CD4-positive, alpha-beta T cell (primary cell): ENCODE results near the gene RBFOX1. TPM values are rescaled to one million over a fixed set of nuclear protein-coding genes. Genes with fewer than 3 reads are reported as not detected.

Source experiments
- ATAC-seq: fragments of 200-7000 bp; cut with Tn5 transposase; one replicate; pipeline ENCODE4 v1.10.0; 2022; ENCODE audit warnings: mild to moderate bottlenecking; ENCODE audit not compliant: poor library complexity
- CTCF ChIA-PET: fragments of 350-600 bp; sonication (Branson Sonifier 250); formaldehyde crosslinking; loops from one replicate; lab custom pipeline; 2021; ENCODE audit warnings: antibody characterized with exemption, inconsistent platforms; lab: Charles Lee
- POLR2A ChIA-PET: fragments of 350-600 bp; sonication (Branson Sonifier 250); formaldehyde crosslinking; loops from one replicate; lab custom pipeline; 2021; ENCODE audit warnings: antibody characterized with exemption, inconsistent platforms; lab: Charles Lee
- DNase-seq, 14 experiments: peaks; one replicate each; pipeline ENCODE4 v3.0.0-alpha.2; 2013 to 2020; ENCODE audit warnings: mixed read lengths in 2 of 14
- H3K27ac ChIP-seq, 2 donors: one replicate each; pipeline versions ENCODE4 v1.5.1 to v1.7.0; 2013; ENCODE audit warnings: low read length in 2 of 2, low read depth in 1 of 2, mild to moderate bottlenecking in 1 of 2
- H3K27me3 ChIP-seq, 2 experiments: 1 replicate in 1 of 2; 2 replicates in 1 of 2; pipeline versions ENCODE4 v1.6.1 to v1.7.0; 2013; ENCODE audit warnings: low read length in 2 of 2, control low read depth in 1 of 2, mild to moderate bottlenecking in 1 of 2, moderate library complexity in 1 of 2; ENCODE audit not compliant: insufficient read depth in 2 of 2, control insufficient read depth in 1 of 2
- H3K36me3 ChIP-seq: one replicate; pipeline ENCODE4 v1.6.1; 2013; ENCODE audit warnings: low read length, control low read depth; ENCODE audit not compliant: insufficient read depth
- H3K4me1 ChIP-seq: one replicate; pipeline ENCODE4 v1.6.1; 2013; ENCODE audit warnings: low read length, control low read depth; ENCODE audit not compliant: insufficient read depth
- H3K4me3 ChIP-seq: one replicate; pipeline ENCODE4 v1.5.1; 2013; ENCODE audit warnings: mild to moderate bottlenecking, low read length, moderate library complexity
- H3K9me3 ChIP-seq, 2 experiments: 1 replicate in 1 of 2; 2 replicates in 1 of 2; pipeline versions ENCODE4 v1.6.1 to v1.7.0; 2013; ENCODE audit warnings: low read length in 2 of 2, mild to moderate bottlenecking in 2 of 2, control low read depth in 1 of 2, moderate library complexity in 1 of 2; ENCODE audit not compliant: control insufficient read depth in 1 of 2, insufficient read depth in 1 of 2
- H3K27ac Mint-ChIP-seq: one replicate; pipeline ENCODE4 v1.8.0; 2020; ENCODE audit warnings: mixed read lengths
- H3K27me3 Mint-ChIP-seq: one replicate; pipeline ENCODE4 v1.8.0; 2021; ENCODE audit warnings: mixed read lengths
- H3K36me3 Mint-ChIP-seq: one replicate; pipeline ENCODE4 v1.8.0; 2021; ENCODE audit warnings: low read depth, mixed read lengths
- H3K4me1 Mint-ChIP-seq: one replicate; pipeline ENCODE4 v1.8.0; 2021; ENCODE audit warnings: low read depth, mixed read lengths
- H3K4me3 Mint-ChIP-seq: one replicate; pipeline ENCODE4 v1.8.0; 2020; ENCODE audit warnings: mild to moderate bottlenecking, mixed read lengths
- H3K9me3 Mint-ChIP-seq: one replicate; pipeline ENCODE4 v1.8.0; 2020; ENCODE audit warnings: mixed read lengths
- intact Hi-C, 2 experiments: fragments of 100-400 bp; cut with DNase I in 1 of 2; cut with micrococcal nuclease in 1 of 2; formaldehyde crosslinking; loops; one replicate each; pipeline versions ENCODE4 v1.15.1 to v1.9.0; 2023 to 2025; cut with DNase I, micrococcal nuclease
- total RNA-seq, 174 experiments: library from RNA in 2 of 174; stranded (reverse) in 2 of 174; gene quantifications; one replicate each; pipeline ENCODE4 v1.2.3 and lab custom pipeline; 2021 to 2026
- TF ChIP-seq, protein P1 (sequence below): fragments of 200-600 bp; IDR thresholded peaks from one replicate; pipeline ENCODE4 v1.8.0; 2022; ENCODE audit warnings: antibody characterized with exemption, mild to moderate bottlenecking

Gene RBFOX1
- total RNA-seq, 2 experiments from 2014 or later: not detected

DNA sequence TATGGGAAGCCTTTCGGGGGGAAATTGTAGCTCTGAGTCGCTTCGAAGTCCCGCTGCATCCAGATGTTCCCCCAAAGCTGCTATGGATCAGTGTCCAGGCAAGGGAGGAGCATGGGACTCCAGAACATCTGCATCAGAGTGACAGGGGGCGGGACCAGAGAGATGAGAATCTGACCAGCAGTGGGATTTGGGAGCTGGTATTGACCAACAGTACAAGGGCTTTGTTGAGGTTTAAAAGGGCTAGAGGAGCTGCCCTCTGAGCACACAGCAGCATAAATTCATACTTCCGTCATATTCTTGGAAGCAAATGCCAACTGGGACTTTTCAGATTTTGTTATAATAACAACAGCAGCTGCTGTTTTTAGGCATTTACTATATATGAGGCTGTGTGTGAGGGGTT is 10.6 kb downstream of the RBFOX1 start:
- TF ChIP-seq, protein P1, sequence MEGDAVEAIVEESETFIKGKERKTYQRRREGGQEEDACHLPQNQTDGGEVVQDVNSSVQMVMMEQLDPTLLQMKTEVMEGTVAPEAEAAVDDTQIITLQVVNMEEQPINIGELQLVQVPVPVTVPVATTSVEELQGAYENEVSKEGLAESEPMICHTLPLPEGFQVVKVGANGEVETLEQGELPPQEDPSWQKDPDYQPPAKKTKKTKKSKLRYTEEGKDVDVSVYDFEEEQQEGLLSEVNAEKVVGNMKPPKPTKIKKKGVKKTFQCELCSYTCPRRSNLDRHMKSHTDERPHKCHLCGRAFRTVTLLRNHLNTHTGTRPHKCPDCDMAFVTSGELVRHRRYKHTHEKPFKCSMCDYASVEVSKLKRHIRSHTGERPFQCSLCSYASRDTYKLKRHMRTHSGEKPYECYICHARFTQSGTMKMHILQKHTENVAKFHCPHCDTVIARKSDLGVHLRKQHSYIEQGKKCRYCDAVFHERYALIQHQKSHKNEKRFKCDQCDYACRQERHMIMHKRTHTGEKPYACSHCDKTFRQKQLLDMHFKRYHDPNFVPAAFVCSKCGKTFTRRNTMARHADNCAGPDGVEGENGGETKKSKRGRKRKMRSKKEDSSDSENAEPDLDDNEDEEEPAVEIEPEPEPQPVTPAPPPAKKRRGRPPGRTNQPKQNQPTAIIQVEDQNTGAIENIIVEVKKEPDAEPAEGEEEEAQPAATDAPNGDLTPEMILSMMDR: no peak
- no peak for DNase-seq
- ChIA-PET POLR2A (no interaction called here), CTCF (no interaction called here)
- H3K27me3 ChIP-seq: no peaks in the 10 kb centered on the region
- intact Hi-C loops: no loop called here
- no peaks in the 10 kb centered on the region for H3K36me3 Mint-ChIP-seq
- H3K4me3 Mint-ChIP-seq: no peak overlapping the region
- no peaks in the 10 kb centered on the region for H3K4me1 Mint-ChIP-seq
- H3K9me3 ChIP-seq: peaks cover 0 to 15% of the 10 kb centered on the region in 2 experiments
- H3K27ac Mint-ChIP-seq: no peak overlapping the region
- no peaks in the 10 kb centered on the region for H3K27me3 Mint-ChIP-seq
- no peaks in the 10 kb centered on the region for H3K36me3 ChIP-seq
- H3K4me3 ChIP-seq: no peak overlapping the region
- H3K9me3 Mint-ChIP-seq: peaks cover 8% of the 10 kb centered on the region
- no peak overlapping the region for H3K27ac ChIP-seq
- no peaks in the 10 kb centered on the region for H3K4me1 ChIP-seq
- no peak for ATAC-seq

DNA sequence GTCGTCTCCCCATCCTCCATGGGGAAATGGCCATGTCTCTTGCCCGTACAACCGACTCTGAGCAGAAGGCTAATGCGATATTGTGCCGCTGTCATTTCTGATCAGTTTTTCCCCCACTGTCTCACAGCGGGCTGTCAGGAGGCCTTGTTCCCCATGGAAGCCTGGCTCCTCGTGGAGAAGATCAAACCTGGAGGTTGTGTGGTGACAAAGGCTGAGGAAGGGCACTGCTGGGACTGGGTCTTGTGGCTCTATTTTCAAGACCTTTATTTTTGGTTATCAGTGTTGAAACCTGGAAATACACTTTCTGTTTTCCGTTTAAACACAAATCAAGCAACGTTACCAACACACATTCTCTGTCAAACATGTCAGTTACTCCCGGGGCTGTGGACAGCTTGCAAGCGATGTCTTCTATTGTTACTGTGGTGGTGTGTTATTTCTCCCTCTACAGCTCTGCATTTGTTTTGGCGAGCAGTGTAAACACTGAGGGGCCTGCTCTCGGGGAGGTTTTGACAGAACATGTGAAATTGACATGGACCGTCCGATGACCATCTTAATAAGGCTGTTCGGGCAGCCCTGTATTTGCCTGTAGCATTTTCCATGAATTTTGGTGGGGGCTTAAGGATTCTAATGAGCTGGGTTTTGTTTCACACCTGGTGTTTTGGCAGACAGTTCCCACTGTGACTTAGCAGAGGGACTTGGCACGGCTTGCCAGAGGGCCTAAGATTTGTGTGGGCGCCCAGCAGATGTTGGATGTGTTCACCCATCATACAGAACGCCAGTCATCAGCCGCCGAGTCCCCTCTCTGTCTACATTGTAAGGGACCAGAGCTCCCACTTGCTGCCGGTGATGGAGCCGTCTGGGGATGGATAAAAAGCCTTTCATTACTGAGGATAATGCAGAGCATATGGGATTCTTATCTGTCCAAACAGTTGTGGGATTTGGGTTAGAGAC is 12.5 kb downstream of the RBFOX1 start:
- no peak overlapping the region for H3K27ac Mint-ChIP-seq
- CTCF ChIA-PET: no interaction called here
- POLR2A ChIA-PET: no interaction called here
- no peak overlapping the region for H3K4me3 Mint-ChIP-seq
- Histone ChIP-seq H3K4me1 (no peaks in the 10 kb centered on the region), H3K27me3 (no peaks in the 10 kb centered on the region), H3K36me3 (no peaks in the 10 kb centered on the region), H3K4me3 (no peak overlapping the region), H3K9me3 (peaks cover 0 to 18% of the 10 kb centered on the region in 2 experiments), H3K27ac (no peak overlapping the region)
- intact Hi-C loops: no loop called here
- no peaks in the 10 kb centered on the region for H3K27me3 Mint-ChIP-seq
- no peaks in the 10 kb centered on the region for H3K4me1 Mint-ChIP-seq
- TF ChIP-seq, protein P1: no peak
- DNase-seq (no peak), ATAC-seq (no peak)
- peaks cover 7% of the 10 kb centered on the region for H3K9me3 Mint-ChIP-seq
- H3K36me3 Mint-ChIP-seq: no peaks in the 10 kb centered on the region

DNA sequence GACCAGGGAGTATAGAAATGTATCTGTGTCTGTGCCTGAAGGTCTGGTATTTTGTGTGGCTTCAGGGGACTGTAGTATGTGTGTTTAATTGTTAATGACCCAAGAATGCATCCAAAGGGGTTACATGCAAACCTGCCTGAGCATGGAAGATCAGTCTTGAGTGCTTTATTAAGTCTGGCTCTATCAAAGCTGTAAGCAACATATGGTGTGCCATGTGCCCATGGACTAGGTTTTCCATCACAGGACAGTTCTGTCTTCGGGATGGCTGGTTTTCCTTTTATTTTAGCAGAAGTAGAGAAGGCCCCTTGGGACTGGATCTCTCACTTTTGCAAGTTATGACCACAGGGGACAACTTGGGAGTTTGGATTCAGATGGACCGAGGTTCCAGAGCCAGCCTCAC is 18.2 kb downstream of the RBFOX1 start:
- TF ChIP-seq, protein P1: no peak
- H3K27ac Mint-ChIP-seq: no peak overlapping the region
- ChIA-PET POLR2A (no interaction called here), CTCF (no interaction called here)
- no peaks in the 10 kb centered on the region for H3K36me3 Mint-ChIP-seq
- peaks cover 15% of the 10 kb centered on the region for H3K9me3 Mint-ChIP-seq
- Histone ChIP-seq H3K4me3 (no peak overlapping the region), H3K27me3 (no peaks in the 10 kb centered on the region), H3K36me3 (no peaks in the 10 kb centered on the region), H3K4me1 (no peaks in the 10 kb centered on the region), H3K27ac (no peak overlapping the region), H3K9me3 (peaks cover 0 to 10% of the 10 kb centered on the region in 2 experiments)
- no peak overlapping the region for H3K4me3 Mint-ChIP-seq
- H3K27me3 Mint-ChIP-seq: no peaks in the 10 kb centered on the region
- ATAC-seq (no peak), DNase-seq (no peak)
- H3K4me1 Mint-ChIP-seq: no peaks in the 10 kb centered on the region
- intact Hi-C loops: no loop called here
